Activated CD8-positive, alpha-beta memory T cell treated with anti-CD3 and anti-CD28 coated beads, Interleukin-2, amount 50 U/mL, for 48 hours (primary cell): ENCODE data around the gene RNF141.

Source experiments
- DNase-seq: peaks from one replicate; pipeline ENCODE4 v3.0.0-alpha.2; 2020

RNF141 gene

DNA sequence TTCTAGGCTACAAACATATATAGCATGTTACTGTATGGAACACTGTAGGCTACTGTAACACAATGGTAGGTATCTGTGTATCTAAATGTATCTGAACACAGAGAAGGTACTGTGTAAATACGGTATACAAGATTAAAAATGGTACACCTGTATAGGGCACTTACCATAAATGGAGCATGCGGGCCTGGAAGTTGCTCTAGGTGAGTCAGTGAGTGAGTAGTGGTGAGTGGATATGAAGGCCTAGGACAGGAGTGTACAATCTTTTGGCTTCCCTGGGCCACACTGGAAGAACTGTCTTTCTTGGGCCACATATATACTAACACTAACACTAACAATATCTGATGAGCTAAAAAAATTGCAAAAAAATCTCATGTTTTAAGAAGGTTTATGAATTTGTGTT, 21.4 kb downstream of the RNF141 start:
- no peak for DNase-seq

DNA sequence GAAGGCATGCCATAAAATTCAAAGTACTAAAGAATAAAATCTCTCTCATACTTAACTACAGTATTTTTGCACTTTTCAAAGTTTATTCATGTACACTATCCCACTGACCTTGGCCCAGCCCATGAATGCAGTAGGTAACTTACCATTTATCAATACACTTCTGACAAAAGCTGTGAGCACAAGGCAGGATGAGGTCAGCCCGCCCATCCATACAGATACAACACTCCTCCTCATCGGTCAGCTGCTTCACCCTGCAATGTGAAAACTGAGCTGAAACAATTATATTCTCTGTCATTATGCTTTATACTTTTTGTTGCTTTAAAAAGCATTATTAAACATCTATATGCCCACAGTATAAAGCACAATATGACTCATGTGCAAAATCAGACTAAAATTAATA, 22.1 kb downstream of the RNF141 start:
- no peak for DNase-seq

DNA sequence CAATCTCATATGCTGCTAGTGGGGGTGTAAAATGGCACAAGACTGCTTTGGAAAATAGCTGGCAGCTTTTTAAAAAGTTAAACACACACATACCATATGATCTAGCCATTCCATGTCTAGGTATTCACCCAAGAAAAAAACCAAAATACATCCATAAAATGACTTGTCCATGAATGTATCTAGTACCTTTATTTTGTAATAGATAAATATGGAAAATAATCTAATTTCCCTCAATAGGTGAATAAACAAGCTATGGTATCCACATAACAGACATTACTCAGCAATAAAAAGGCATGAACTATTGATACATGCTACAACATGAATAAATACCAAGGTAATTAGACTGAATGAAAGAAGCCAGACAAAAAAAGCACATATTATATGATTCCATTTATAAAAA, 22.9 kb downstream of the RNF141 start:
- no peak for DNase-seq

DNA sequence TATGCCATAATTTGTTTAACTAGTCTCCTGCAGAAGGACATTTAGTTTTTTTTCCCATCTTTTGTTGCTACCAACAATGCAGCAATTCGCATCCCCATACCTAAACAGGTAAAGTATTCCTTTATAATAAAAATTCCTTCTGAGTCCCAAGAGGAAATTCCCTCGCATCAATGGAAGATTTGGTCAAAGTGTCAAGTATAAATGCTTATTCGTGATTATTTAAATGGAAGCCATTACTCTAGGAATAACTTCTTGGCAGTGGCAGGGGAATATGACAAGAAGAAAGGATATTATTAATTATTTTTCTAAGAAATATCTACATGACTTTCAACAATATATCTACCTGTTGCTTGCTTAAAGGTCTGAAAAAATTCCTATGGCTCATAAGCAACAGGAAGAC, 25.6 kb downstream of the RNF141 start:
- no peak for DNase-seq

DNA sequence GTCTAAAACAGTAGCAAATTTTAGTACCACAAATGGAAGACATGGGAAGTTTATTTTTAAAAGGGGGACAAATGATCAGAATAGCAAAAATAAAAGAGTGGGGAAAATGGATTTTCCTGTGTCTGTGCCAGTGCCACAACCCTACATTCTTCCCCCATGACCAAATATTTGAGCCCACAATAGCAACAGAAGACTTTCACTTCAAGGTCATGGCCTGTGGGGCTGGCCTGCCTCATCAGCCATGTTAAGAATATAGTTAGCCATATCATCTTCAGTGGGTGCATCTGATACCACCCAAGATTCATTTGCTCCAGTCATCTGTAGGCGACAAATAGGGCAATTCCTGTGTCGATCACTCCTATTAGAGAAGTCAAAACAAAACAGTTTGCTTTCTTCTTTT, 26.3 kb downstream of the RNF141 start:
- no peak for DNase-seq

DNA sequence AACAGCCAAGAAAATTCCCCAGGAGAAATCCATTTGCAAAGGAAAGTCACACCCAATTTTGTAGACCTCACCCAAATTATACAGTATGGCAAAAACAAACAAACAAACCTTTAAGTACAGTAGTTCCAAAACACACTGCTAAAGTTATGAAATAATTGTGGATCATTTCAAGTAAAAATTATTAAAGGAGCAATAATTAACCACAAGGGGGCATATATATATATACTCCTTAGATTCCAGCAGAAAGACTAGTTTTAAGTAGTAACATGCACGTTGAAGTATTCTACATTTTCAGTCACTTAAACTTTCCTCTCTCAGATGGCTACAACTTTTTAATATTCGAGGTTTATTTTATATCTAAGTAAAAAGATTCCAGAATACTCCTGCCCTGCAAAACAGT, 26.8 kb downstream of the RNF141 start:
- DNase-seq, result no peak

DNA sequence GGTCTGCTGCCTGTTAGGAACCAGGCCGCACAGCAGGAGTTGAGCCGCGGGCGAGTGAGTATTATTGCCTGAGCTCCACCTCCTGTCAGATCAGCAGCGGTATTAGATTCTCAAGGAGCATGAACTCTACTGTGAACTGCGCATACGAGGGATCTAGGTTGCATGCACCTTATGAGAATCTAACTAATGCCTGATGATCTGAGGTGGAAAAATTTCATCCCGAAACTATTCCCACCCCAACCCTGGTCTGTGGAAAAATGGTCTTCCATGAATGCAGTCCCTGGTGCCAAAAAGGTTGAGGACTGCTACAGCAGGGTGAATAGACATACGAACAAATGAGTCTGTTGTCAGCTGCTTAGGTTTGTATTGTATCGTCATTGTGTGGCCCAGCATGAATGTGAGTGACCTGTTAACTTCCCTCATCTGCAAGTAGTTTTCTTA, 29.8 kb downstream of the RNF141 start:
- DNase-seq, result no peak

DNA sequence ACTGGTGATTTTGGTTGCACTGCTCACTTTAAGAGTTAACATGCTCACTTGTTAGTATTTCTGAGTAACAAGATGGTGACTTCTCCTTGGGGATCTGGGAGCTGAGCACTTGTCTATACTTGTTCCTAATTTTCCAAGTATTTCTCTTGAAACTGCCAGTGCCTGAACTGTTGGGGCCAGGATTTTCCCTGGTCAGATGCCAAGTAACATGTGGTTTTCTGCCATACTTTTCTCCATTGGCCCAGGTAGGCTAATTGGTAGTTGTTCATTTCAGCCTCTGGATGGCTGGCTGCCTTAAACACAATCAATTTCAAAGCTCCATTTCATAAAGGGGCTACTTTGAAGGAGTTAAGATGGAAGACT, 35.0 kb downstream of the RNF141 start:
- DNase-seq, result no peak

DNA sequence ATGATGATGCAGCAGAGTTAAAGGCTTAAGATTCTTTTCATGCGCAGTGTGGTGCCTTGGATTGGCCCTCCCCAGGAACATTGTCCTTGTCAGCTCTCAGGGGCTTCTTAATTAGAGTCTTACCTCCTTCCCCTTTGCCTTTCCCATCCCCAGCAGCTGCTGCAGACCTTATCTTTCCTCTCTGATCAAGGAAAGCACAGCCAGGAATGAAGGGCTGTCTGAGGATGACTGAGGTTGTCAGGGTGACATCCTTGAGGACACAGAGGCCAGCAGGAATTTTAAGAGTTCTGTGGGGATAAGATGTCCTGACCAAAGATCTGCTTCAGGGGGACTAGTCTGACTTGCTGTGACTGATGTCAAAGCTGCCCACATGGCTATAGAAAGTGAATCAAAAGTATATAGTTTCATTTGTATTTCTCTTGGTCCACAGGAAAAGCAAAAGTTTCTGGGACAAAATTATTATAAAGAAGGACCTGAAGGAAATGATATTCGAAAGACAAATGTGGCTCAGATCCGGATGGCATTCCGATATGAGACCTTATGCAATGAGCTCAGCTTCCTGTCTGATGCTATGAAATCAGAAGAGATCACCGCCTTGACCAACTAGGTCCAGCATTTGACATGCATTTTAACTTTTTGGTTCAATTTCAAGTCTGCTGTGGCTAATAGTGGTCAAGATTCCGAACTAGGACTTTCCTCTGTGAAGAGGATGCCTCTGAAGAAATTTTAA, 35.5 kb downstream of the RNF141 start:
- peak; percentile 22 for DNase-seq

DNA sequence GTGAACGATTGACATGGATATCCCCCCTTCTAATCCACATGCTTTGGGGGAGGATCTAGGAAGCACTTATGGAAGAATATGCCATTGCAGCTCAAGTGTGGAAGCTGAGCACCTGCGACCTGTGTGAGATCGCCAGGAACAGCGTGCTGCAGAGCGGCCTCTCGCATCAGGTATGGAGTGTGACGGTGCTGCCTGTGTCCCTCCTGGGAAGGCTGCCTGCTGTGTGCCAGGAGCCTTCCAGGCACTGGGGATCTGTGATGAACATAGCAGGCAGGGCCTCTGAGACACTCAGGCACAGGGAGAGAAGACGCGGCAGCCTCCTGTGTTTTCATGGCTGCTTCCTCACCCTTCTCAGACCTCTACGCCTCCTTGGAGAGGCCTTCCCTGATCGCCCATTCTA, 36.5 kb downstream of the RNF141 start:
- peak; percentile 41 for DNase-seq

DNA sequence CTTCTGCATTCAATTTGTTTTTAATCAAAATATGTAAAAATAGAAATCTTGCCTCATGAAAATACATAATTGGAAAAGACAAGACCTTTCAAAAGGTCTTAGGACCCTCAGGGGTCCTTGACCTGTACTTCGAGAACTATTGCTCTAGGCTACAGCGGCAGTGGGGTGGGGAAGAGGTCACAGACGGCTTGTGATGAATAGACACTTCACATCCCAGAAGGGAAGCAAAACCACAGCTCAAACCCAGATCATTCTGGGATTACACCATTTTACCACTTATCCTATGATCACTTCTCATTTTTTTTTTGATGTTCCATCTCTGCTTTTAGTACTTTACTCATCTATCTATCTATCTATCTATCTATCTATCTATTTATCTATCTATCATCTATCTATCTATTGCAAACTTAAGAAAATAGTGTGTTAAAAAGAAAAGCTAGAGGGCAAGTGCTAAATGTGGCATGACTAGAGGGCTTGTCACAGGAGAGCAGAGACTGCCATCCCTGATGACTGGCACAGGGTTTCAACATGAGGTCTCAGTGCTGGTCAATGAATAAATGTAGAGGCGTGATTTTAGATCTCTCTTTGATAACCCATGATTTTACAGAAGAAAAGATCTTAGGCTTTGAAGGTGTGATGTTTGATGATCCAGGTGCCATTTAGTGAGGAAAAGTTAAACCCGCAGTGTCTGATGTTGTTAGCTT, 37.1 kb downstream of the RNF141 start:
- no peak for DNase-seq

DNA sequence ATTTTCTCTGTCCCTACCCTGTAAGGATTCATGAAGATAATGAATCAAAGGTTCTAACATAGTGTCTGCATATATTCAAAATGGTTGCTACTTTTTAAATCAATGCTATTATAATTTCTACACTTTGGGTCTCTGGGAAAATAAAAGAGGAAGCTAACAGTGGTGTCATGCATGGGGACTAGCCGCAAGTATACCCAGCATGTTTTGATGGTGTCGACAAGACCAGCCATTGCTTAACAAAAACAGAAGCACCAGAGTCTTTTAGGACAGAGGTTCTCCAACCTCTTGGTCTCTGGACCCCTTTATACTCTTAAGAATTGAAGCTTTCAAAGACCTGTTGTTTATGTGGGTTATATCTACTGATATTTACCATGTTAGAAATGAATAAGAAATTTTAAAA, 37.8 kb downstream of the RNF141 start:
- no peak for DNase-seq

DNA sequence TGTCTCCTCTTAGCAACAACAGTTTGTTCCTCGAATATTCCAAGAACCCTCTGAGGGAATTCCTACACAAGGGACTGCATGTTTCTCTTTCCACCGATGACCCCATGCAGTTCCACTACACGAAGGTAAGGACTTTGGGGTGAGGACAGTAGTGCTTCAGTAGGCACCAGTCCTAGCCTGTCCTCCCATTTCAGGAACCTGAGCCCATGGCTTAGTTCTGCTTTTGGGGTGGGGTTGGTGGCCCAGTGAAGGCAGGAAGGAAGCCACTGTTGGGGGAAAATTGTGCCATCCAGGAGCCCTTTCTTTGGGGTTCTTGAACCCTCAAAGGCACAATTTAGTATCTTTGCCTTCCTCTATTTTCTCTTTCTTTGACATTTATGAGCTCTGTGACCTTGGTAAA, 38.2 kb downstream of the RNF141 start:
- peak; percentile 29 for DNase-seq

DNA sequence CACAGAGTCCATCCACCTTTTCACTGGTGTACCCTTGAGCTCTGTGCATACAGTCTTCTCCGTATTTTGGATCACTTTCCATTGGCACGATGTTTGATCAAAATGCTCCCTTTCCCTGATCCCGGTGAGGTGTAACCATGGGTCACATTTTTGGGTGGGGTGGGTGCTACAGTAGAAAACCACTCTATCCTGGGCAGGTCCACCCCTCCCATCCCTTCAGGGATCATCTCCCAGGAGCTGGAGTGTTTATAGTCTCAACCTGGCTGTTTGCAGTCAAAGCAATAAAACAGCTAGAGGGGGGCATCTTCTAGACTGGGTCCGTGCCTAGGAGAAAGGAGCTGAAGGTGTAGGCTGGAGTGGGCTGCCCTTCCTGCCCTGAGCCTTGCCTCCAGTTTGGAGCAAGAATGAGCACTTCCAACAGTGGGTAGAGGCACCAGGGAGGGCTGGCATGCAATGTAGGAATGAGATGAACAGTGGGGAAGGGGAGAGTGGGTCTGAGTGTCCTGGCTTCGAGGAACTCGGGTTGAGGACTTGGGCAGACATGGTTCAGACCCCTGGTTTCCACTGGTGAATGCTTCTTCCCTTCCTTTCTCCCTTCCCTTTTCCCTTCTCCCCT, 38.8 kb downstream of the RNF141 start:
- DNase-seq, result peak; percentile 34

DNA sequence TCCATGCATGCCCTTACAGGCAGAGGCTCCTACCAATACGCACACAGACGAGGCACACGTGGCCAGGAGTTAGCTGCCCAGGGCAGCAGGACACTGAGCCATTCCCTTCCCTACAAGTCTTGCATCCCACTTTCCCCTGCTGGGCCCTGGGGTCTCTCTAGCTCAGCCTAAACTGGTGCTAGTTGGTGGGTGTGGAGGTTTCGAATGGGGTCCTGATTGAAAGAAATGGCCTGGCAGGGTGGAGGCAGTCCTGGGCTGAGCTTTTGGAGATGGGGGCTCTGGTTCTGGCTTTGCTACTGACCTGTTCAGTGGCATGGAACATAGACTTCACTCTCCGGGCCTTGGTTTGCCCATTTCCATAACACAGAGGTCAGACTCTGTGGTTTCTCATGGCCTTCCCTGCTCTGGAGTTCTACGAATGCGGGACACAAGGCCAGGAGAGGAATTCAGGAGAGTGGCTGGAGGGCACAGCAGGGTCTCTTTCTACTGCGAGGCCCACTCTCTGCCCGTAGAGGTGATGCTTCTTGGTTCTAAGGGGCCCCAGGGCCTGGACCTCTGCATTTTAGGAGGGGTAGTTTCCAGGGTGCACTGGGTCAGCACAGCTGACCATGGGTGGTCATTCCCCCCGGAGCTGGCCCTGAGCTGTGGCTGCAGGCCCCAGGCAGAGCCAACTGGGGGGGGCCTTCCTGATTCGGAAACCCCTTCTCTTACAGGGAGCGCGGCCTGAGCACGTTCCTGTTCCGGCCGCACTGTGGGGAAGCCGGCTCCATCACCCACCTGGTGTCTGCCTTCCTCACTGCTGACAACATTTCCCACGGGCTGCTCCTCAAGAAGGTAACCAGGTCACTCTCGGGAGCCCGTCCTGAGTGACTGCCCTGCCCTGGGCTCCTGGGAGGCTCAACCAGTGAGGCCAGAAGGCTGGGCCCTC, 40.0 kb downstream of the RNF141 start:
- DNase-seq, result peak; percentile 30

DNA sequence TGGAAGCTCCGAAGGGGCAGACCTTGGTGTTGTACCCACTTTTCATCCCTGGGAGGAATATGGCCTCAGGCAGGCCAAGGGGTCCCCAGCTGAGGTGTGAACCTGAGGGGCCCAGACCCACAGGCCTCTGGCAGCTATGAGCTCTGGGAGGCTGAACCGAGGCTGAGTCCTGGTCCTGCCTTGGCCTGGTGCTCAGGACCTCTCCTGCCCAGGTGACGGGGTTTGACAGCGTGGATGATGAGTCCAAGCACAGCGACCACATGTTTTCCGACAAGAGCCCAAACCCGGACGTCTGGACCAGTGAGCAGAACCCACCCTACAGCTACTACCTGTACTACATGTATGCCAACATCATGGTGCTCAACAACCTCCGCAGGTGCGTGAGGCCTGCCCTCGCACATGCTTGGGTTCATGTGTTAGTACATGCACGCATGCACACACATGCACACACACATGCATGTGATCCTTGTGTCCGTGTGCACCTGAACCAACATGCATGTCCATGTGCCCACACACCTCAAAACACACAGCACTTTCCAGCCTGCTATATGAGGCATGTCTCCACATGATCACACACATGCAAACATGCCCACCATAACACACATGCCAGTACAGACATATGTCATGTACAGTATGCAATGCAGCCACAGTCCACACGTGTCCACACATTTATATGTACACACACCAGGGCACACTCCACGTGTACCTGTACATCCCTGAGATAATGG, 40.9 kb downstream of the RNF141 start:
- DNase-seq, result no peak

DNA sequence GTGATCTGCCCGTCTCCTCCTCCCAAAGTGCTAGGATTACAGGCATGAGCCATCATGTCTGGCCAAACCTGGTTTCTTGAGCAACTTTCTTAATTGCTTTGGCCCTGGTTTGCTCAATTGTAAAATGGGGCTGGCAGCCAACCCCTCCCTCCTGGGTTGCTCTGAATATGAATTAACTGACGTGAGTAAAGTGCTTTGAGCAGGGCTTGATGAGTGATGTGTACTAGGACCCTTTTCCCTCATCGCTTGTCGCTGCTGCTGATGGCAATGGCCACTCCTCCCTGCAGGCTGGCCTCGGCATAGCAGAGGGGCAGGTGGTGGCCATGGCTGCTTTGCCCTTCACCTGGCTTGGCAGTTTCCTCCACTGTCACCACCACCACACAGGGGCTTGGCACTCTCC, 41.5 kb downstream of the RNF141 start:
- DNase-seq, result peak; percentile 22

DNA sequence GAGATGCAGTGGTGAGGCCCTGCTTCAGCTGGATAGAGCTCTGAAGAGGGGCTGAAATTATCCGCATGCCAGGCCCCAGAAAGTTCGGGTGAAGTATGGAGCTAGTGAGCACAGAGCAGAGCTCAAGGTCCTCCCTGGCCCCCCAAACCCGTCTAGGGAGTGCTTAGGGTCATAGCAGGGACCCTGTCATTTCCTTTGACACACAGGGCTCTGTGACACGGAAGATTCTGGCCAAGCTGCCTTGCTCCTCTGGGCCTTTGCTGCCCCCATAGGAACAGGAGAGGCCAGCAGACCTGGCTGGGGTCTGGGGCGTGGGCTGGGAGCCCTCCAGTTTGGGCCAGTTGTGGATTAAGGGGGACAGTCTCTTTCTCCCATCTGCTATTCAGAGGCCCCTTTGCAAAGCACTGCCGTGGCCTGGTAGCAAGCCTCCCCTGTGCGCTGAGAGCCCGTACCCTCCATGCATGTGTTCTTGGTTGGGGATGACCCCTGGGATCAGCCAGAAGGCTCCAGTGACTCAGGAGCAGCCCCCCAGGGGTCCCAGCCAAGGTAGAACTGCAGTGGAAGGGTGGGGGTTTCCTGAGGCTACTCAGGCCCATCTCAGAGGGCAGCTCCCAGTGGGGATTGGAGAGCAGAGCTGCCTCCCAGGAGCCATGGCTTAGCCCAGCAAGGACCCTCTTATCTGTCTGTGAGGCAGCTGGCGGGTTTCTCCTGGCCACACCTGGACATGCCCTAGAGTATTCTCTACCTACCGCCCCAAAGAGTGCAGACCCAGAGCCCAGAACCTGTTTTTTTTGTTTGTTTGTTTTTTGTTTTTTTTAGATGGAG, 42.3 kb downstream of the RNF141 start:
- peak; percentile 26 for DNase-seq

DNA sequence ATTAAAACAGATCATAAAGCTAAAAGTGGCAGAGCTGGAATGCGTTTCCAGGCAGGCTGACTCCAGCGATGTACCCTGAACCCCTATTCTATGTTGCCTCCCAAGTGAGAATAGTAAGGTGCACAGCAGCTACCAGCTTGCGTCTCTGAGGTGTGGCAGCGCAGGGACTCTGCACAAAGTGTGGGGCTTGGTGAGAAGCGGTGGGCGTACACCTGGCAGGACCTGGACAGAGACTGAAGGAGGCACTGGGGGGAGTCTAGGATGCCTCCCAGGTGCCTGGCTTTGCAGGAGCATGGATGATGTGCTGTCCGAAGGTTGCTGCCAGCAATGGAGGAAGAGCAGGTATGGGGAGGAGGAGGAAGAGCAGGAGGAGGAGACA, 43.0 kb downstream of the RNF141 start:
- DNase-seq, result peak; percentile 20

DNA sequence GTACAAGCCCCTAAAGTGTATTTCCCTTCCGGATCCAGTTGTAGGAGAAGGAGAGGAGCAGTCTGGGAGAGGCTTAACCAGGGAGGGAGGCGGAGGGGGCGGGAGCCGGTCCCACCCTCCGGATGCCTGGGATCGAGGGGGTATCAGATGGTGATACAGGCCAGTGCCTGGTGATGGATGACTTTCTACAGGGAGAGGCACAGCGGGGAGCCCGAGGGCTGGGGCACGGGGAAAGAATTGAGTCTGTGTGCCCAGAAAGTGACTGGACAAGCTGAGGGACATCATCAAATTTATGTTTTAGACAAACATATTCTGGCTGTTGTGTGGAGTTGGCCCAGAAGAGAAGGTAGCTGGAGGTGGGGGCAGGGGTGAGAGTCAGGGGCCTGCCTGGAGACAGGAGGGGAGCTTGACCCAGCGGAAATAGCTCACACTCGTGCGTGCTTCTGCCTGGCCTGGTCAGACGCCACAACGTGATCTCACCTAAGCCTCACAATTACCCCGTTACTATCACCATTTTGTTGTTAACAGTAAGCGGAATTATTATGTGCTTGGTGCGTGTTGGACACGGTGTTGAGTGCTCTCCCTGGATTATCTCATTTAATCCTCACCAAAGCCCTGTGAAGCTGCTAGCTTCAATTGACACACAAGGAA, 43.5 kb downstream of the RNF141 start:
- peak; percentile 35 for DNase-seq
